ENCODE results near the gene CRACR2A. TPM values are rescaled to one million over a fixed set of nuclear protein-coding genes. Genes with fewer than 3 reads are reported as not detected.

The CRACR2A gene
- total and polyA plus RNA-seq, 2 of the 4 experiments (the other 2 are of a cell fraction), result 0.54 to 0.60 TPM

GRCh38 chr12:3572560-3572959 lies 180.3 kb downstream of the CRACR2A start:
- intact Hi-C loops (cut with micrococcal nuclease) (no loop called here), dilution Hi-C loops (cut with HindIII; ENCODE audit: low sequenced_read_pairs, unreplicated experiment) (no loop called here), in situ Hi-C loops (cut with MboI; ENCODE audit: low sequenced_read_pairs) (no loop called here)
- H2BK15ac ChIP-seq (ENCODE audit: low read depth, low read length), result no peak overlapping the region
- no peak overlapping the region for H3K4me3 ChIP-seq (ENCODE audit: insufficient read depth, low read depth, low read length)
- TF ChIP-seq RAD21 (IDR thresholded peaks at IDR 0.05; ENCODE audit: low read length), result no peak
- no peak for ATAC-seq (ENCODE audit: low read depth)
- H3K56ac ChIP-seq (ENCODE audit: extremely low read depth, insufficient read depth, low read length), result no peak overlapping the region
- no peak overlapping the region for H4K5ac ChIP-seq (ENCODE audit: low read depth, low read length)
- ChIA-PET POLR2A (ENCODE audit: unreplicated experiment) (no interaction called here), CTCF (no interaction called here)
- H4K91ac ChIP-seq (ENCODE audit: insufficient read depth, low read depth, low read length), result no peak overlapping the region
- no peak overlapping the region for H2AK9ac ChIP-seq (replicated peaks; ENCODE audit: low read depth, low read length, poor library complexity)
- no peak for DNase-seq
- no peaks in the 10 kb centered on the region for H3K4me1 ChIP-seq (ENCODE audit: control insufficient read depth, insufficient read depth, low read length)
- H4K8ac ChIP-seq (ENCODE audit: low read depth in 2 of 2, low read length in 2 of 2), result no peak overlapping the region
- no peak overlapping the region for H3K4me2 ChIP-seq (ENCODE audit: low read depth, low read length)
- no peak overlapping the region for H2AFZ ChIP-seq (replicated peaks; ENCODE audit: low read length, poor library complexity)
- no peak overlapping the region for H2BK5ac ChIP-seq (ENCODE audit: low read depth, low read length, poor library complexity, severe bottlenecking)
- no peaks in the 10 kb centered on the region for H3K9me3 ChIP-seq (ENCODE audit: control insufficient read depth, insufficient read depth, low read length)
- no peak overlapping the region for H3K27ac ChIP-seq (ENCODE audit: insufficient read depth, low read length)
- no peaks in the 10 kb centered on the region for H3K79me1 ChIP-seq (ENCODE audit: low read depth in 1 of 2, low read length in 2 of 2)
- no peak overlapping the region for H3K14ac ChIP-seq (replicated peaks; ENCODE audit: low read depth, low read length)
- no peaks in the 10 kb centered on the region for H3K36me3 ChIP-seq (ENCODE audit: control insufficient read depth, insufficient read depth, low read length)
- H3K4ac ChIP-seq (ENCODE audit: low read depth, low read length), result no peak overlapping the region
- H4K20me1 ChIP-seq (ENCODE audit: insufficient read depth, low read length), result no peaks in the 10 kb centered on the region
- H3K27me3 ChIP-seq (ENCODE audit: control insufficient read depth, insufficient read depth, low read length), result peaks cover 1% of the 10 kb centered on the region; the same call in 1 of the 2 replicates
- H3K9ac ChIP-seq (ENCODE audit: low read depth, low read length), result no peak overlapping the region
- no peak overlapping the region for H3K23ac ChIP-seq (ENCODE audit: low read depth, low read length)
- H3K9me1 ChIP-seq (ENCODE audit: insufficient read depth, low read length), result no peaks in the 10 kb centered on the region
- no peak overlapping the region for H3K18ac ChIP-seq (ENCODE audit: low read depth, low read length)
- BruUV-seq (replicated peaks), result no TSS peak
- H2BK20ac ChIP-seq (ENCODE audit: low read depth, low read length), result no peak overlapping the region
- H2BK120ac ChIP-seq (ENCODE audit: low read depth, low read length), result no peak overlapping the region
- H2AK5ac ChIP-seq (ENCODE audit: low read depth, low read length), result no peak overlapping the region

All from IMR-90 (cell line).